CD4-positive, alpha-beta T cell (primary cell): ENCODE results near the gene ANKRD13B. TPM values are rescaled to one million over a fixed set of nuclear protein-coding genes. Genes with fewer than 3 reads are reported as not detected.

ENCODE experiments used
- ATAC-seq: fragments of 200-7000 bp; cut with Tn5 transposase; one replicate; pipeline ENCODE4 v1.10.0; 2022; ENCODE audit warnings: mild to moderate bottlenecking; ENCODE audit not compliant: poor library complexity
- CTCF ChIA-PET: fragments of 350-600 bp; sonication (Branson Sonifier 250); formaldehyde crosslinking; loops from one replicate; lab custom pipeline; 2021; ENCODE audit warnings: antibody characterized with exemption, inconsistent platforms; lab: Charles Lee
- POLR2A ChIA-PET: fragments of 350-600 bp; sonication (Branson Sonifier 250); formaldehyde crosslinking; loops from one replicate; lab custom pipeline; 2021; ENCODE audit warnings: antibody characterized with exemption, inconsistent platforms; lab: Charles Lee
- DNase-seq, 14 experiments: peaks; one replicate each; pipeline ENCODE4 v3.0.0-alpha.2; 2013 to 2020; ENCODE audit warnings: mixed read lengths in 2 of 14
- H3K27ac ChIP-seq, 2 donors: one replicate each; pipeline versions ENCODE4 v1.5.1 to v1.7.0; 2013; ENCODE audit warnings: low read length in 2 of 2, low read depth in 1 of 2, mild to moderate bottlenecking in 1 of 2
- H3K27me3 ChIP-seq, 2 experiments: 1 replicate in 1 of 2; 2 replicates in 1 of 2; pipeline versions ENCODE4 v1.6.1 to v1.7.0; 2013; ENCODE audit warnings: low read length in 2 of 2, control low read depth in 1 of 2, mild to moderate bottlenecking in 1 of 2, moderate library complexity in 1 of 2; ENCODE audit not compliant: insufficient read depth in 2 of 2, control insufficient read depth in 1 of 2
- H3K36me3 ChIP-seq: one replicate; pipeline ENCODE4 v1.6.1; 2013; ENCODE audit warnings: low read length, control low read depth; ENCODE audit not compliant: insufficient read depth
- H3K4me1 ChIP-seq: one replicate; pipeline ENCODE4 v1.6.1; 2013; ENCODE audit warnings: low read length, control low read depth; ENCODE audit not compliant: insufficient read depth
- H3K4me3 ChIP-seq: one replicate; pipeline ENCODE4 v1.5.1; 2013; ENCODE audit warnings: mild to moderate bottlenecking, low read length, moderate library complexity
- H3K9me3 ChIP-seq, 2 experiments: 1 replicate in 1 of 2; 2 replicates in 1 of 2; pipeline versions ENCODE4 v1.6.1 to v1.7.0; 2013; ENCODE audit warnings: low read length in 2 of 2, mild to moderate bottlenecking in 2 of 2, control low read depth in 1 of 2, moderate library complexity in 1 of 2; ENCODE audit not compliant: control insufficient read depth in 1 of 2, insufficient read depth in 1 of 2
- H3K27ac Mint-ChIP-seq: one replicate; pipeline ENCODE4 v1.8.0; 2020; ENCODE audit warnings: mixed read lengths
- H3K27me3 Mint-ChIP-seq: one replicate; pipeline ENCODE4 v1.8.0; 2021; ENCODE audit warnings: mixed read lengths
- H3K36me3 Mint-ChIP-seq: one replicate; pipeline ENCODE4 v1.8.0; 2021; ENCODE audit warnings: low read depth, mixed read lengths
- H3K4me1 Mint-ChIP-seq: one replicate; pipeline ENCODE4 v1.8.0; 2021; ENCODE audit warnings: low read depth, mixed read lengths
- H3K4me3 Mint-ChIP-seq: one replicate; pipeline ENCODE4 v1.8.0; 2020; ENCODE audit warnings: mild to moderate bottlenecking, mixed read lengths
- H3K9me3 Mint-ChIP-seq: one replicate; pipeline ENCODE4 v1.8.0; 2020; ENCODE audit warnings: mixed read lengths
- CTCF ChIP-seq: fragments of 200-600 bp; IDR thresholded peaks from one replicate; pipeline ENCODE4 v1.8.0; 2022; ENCODE audit warnings: antibody characterized with exemption, mild to moderate bottlenecking
- intact Hi-C, 2 experiments: fragments of 100-400 bp; cut with DNase I in 1 of 2; cut with micrococcal nuclease in 1 of 2; formaldehyde crosslinking; loops; one replicate each; pipeline versions ENCODE4 v1.15.1 to v1.9.0; 2023 to 2025; cut with DNase I, micrococcal nuclease
- total RNA-seq, 174 experiments: library from RNA in 2 of 174; stranded (reverse) in 2 of 174; gene quantifications; one replicate each; pipeline ENCODE4 v1.2.3 and lab custom pipeline; 2021 to 2026

The ANKRD13B gene
- total RNA-seq, 2 experiments from 2014 or later = 2.1 to 3.0 TPM

- peak in 3 of 14 experiments; percentile 43 to 58 (median 49) for DNase-seq
- Mint-ChIP-seq H3K4me1 (peaks cover 35% of the 10 kb centered on the region), H3K9me3 (no peaks in the 10 kb centered on the region), H3K36me3 (no peaks in the 10 kb centered on the region), H3K27ac (no peak overlapping the region), H3K4me3 (peak overlapping the region; percentile 89), H3K27me3 (no peaks in the 10 kb centered on the region)
- H3K4me3 ChIP-seq = peak overlapping the region; percentile 52
- H3K36me3 ChIP-seq = no peaks in the 10 kb centered on the region
- POLR2A ChIA-PET = interaction anchor here (1.0 to 3.2 kb wide), 9 partner anchors 13 to 336 kb away, joined by 3 to 29 read pairs (median 3); partner anchors contain the start of gene SSH2
- no peak for ATAC-seq
- TF ChIP-seq CTCF = peak; percentile 15
- intact Hi-C loops = loop anchor here in 1 of 2 experiments (1.0 kb wide), 1 partner anchor 17 kb away; no protein-coding TSS in a partner anchor
- no peaks in the 10 kb centered on the region for H3K9me3 ChIP-seq
- CTCF ChIA-PET = interaction anchor here (1.2 to 4.9 kb wide), 4 partner anchors 9 to 186 kb away, joined by 3 to 96 read pairs (median 19); no protein-coding TSS in a partner anchor
- H3K27me3 ChIP-seq = no peaks in the 10 kb centered on the region
- H3K27ac ChIP-seq = no peak overlapping the region
- peaks cover 48% of the 10 kb centered on the region for H3K4me1 ChIP-seq
Observed at GRCh38 chr17:29593591-29594518, 923 bp downstream of the ANKRD13B start.

GRCh38 chr17:29594519-29595090 is 1.7 kb downstream of the ANKRD13B start:
- Mint-ChIP-seq H3K4me3 (peak overlapping the region; percentile 89), H3K27me3 (no peaks in the 10 kb centered on the region), H3K9me3 (no peaks in the 10 kb centered on the region), H3K36me3 (no peaks in the 10 kb centered on the region), H3K4me1 (peaks cover 35% of the 10 kb centered on the region), H3K27ac (no peak overlapping the region)
- DNase-seq (peak in 1 of 14 experiments; percentile 21), ATAC-seq (no peak)
- Histone ChIP-seq H3K27ac (no peak overlapping the region), H3K27me3 (no peaks in the 10 kb centered on the region), H3K4me3 (no peak overlapping the region), H3K9me3 (no peaks in the 10 kb centered on the region), H3K36me3 (no peaks in the 10 kb centered on the region), H3K4me1 (peaks cover 48% of the 10 kb centered on the region)
- TF ChIP-seq CTCF = no peak
- intact Hi-C loops = loop anchor here in 1 of 2 experiments (1.0 kb wide), 1 partner anchor 17 kb away; no protein-coding TSS in a partner anchor
- ChIA-PET CTCF (interaction anchor here (1.2 to 4.9 kb wide), 4 partner anchors 10 to 185 kb away, joined by 3 to 96 read pairs (median 19); no protein-coding TSS in a partner anchor), POLR2A (interaction anchor here (0.6 to 1.1 kb wide), 5 partner anchors 12 to 23 kb away, joined by 3 to 4 read pairs (median 3); no protein-coding TSS in a partner anchor)
